T-helper 2 cell treated with Interferon-gamma antibody and Interleukin-4, amounts not matched to agents 100 ng/mL and 5 ng/mL, for 36 hours (primary cell): ENCODE results near the gene NAGA. TPM values are rescaled to one million over a fixed set of nuclear protein-coding genes. Genes with fewer than 3 reads are reported as not detected.

Source experiments
- intact Hi-C: fragments of 100-400 bp; cut with micrococcal nuclease; formaldehyde crosslinking; loops from one replicate; pipeline ENCODE4 v1.15.1; 2023
- total RNA-seq: library from RNA; stranded (reverse); gene quantifications from 2 replicates; pipeline ENCODE4 v1.2.3, GENCODE V29; 2022

Gene NAGA
- total RNA-seq, 1 donor from 2014 or later = 37.9 TPM

GRCh38 chr22:42076764-42077485 is 6.3 kb upstream of the NAGA start:
- intact Hi-C loops = no loop called here

GRCh38 chr22:42074846-42075676 is 4.4 kb upstream of the NAGA start:
- intact Hi-C loops = no loop called here

GRCh38 chr22:42074132-42074811 is 3.7 kb upstream of the NAGA start, which contains the start of gene PHETA2:
TSS of gene PHETA2 (plus strand) at chr22:42074248. CDS start at chr22:42077294, 3,046 bp downstream.
- intact Hi-C loops = no loop called here

- intact Hi-C loops = no loop called here
These were observed 3.0 kb upstream of the NAGA start for GRCh38 chr22:42073621-42074041.

GRCh38 chr22:42072606-42073330 is 2.2 kb upstream of the NAGA start:
- intact Hi-C loops = no loop called here

GRCh38 chr22:42071508-42071907 is 896 bp upstream of the NAGA start:
- intact Hi-C loops = loop anchor here (2.0 kb wide), 2 partner anchors 105 to 125 kb away; partner anchors contain the start of gene CENPM

GRCh38 chr22:42069801-42070516 is 653 bp downstream of the NAGA start:
- intact Hi-C loops = loop anchor here (1.0 to 2.0 kb wide), 5 partner anchors 9 to 123 kb away; partner anchors contain the start of genes CENPM, SMDT1 and WBP2NL

- intact Hi-C loops = no loop called here
These were observed 2.3 kb downstream of the NAGA start for GRCh38 chr22:42068291-42068690.

- intact Hi-C loops = no loop called here
These were observed 2.9 kb downstream of the NAGA start for GRCh38 chr22:42067671-42068251.

- intact Hi-C loops = no loop called here
These were observed 3.7 kb downstream of the NAGA start for GRCh38 chr22:42066937-42067336.

GRCh38 chr22:42066126-42066761 is 4.4 kb downstream of the NAGA start:
- intact Hi-C loops = no loop called here

- intact Hi-C loops = no loop called here
These were observed 5.0 kb downstream of the NAGA start for GRCh38 chr22:42065438-42066125.

- intact Hi-C loops = no loop called here
These were observed 6.0 kb downstream of the NAGA start for GRCh38 chr22:42064629-42065028.

GRCh38 chr22:42062506-42063170 is 8.0 kb downstream of the NAGA start:
- intact Hi-C loops = no loop called here

- intact Hi-C loops = no loop called here
These were observed 9.6 kb downstream of the NAGA start for GRCh38 chr22:42061041-42061440.

- intact Hi-C loops = no loop called here
These were observed 10.1 kb downstream of the NAGA start for GRCh38 chr22:42060489-42060888.

GRCh38 chr22:42056757-42057511 is 13.7 kb downstream of the NAGA start:
- intact Hi-C loops = no loop called here

GRCh38 chr22:42052765-42053164 is 17.8 kb downstream of the NAGA start:
- intact Hi-C loops = no loop called here
